ENCODE data around the gene ARHGAP33. TPM values are rescaled to one million over a fixed set of nuclear protein-coding genes. Genes with fewer than 3 reads are reported as not detected.

ARHGAP33 gene
- polyA plus RNA-seq, 1 of the 3 experiments (the other 2 are of a cell fraction) = 7.8 TPM

DNA sequence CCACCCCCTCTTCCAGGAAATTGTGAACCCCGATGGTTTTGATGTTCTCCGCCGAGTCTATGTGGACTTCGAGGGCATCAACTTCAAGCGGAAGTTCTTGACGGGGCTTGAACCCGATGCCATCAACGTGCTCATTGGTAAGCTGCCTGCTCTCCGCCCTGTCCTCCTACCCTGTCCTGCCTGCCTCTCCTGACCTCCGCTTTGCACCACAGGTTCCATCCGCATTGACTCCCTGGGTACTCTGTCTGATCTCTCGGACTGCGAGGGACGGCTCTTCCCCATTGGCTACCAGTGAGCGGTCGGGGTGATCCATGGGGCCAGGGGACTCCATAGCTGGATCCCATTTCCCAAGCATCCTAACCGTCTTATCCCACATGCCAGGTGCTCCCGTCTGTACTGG lies 45.0 kb upstream of the ARHGAP33 start:
- DNase-seq = no peak
- no peaks in the 10 kb centered on the region for H3K79me2 ChIP-seq (ENCODE audit: insufficient read depth)
- no peak overlapping the region for H3K4me3 ChIP-seq (ENCODE audit: low read depth in 2 of 2, low read length in 1 of 2)
- POLR2A ChIA-PET = interaction anchor here (0.6 to 1.6 kb wide), 2 partner anchors 10 to 266 kb away, joined by 3 to 7 read pairs; no protein-coding TSS in a partner anchor
- H4K20me1 ChIP-seq (ENCODE audit: insufficient read depth) = no peaks in the 10 kb centered on the region
- H3K36me3 ChIP-seq (replicated peaks in 1 of 2; ENCODE audit: control insufficient read depth in 1 of 2, insufficient read depth in 2 of 2, low read length in 1 of 2) = peaks cover 14 to 83% of the 10 kb centered on the region in 2 experiments
- no peak overlapping the region for H3K9ac ChIP-seq
- no peaks in the 10 kb centered on the region for H3K9me3 ChIP-seq
- no peaks in the 10 kb centered on the region for H3F3A ChIP-seq (replicated peaks; ENCODE audit: insufficient read depth)
- no peaks in the 10 kb centered on the region for H3K9me2 ChIP-seq
- no peak overlapping the region for H2AFZ ChIP-seq (ENCODE audit: low read depth)
- no peaks in the 10 kb centered on the region for H3K27me3 ChIP-seq (ENCODE audit: insufficient read depth)
- H3K4me1 ChIP-seq (ENCODE audit: control insufficient read depth in 1 of 2, insufficient read depth in 2 of 2, low read depth in 1 of 2, low read length in 1 of 2) = no peaks in the 10 kb centered on the region
- WGBS (ENCODE audit: low lambda C conversion rate) = 96% methylated on average over 17 of the region's 18 CpGs
- no peak for TF ChIP-seq FOSL2 (IDR thresholded peaks at IDR 0.05; ENCODE audit: borderline replicate concordance, low read depth)
- no peak overlapping the region for H3K4me2 ChIP-seq
- CTCF ChIA-PET = no interaction called here
- no peak overlapping the region for H3K27ac ChIP-seq (ENCODE audit: low read depth in 2 of 2, low read length in 1 of 2)

- Histone ChIP-seq H3K4me1 (ENCODE audit: control insufficient read depth in 1 of 2, insufficient read depth in 2 of 2, low read depth in 1 of 2, low read length in 1 of 2) (no peaks in the 10 kb centered on the region), H3K27me3 (ENCODE audit: insufficient read depth) (no peaks in the 10 kb centered on the region), H3F3A (replicated peaks; ENCODE audit: insufficient read depth) (no peaks in the 10 kb centered on the region), H3K27ac (ENCODE audit: low read depth in 2 of 2, low read length in 1 of 2) (no peak overlapping the region), H3K9me3 (no peaks in the 10 kb centered on the region), H3K9me2 (no peaks in the 10 kb centered on the region), H4K20me1 (ENCODE audit: insufficient read depth) (no peaks in the 10 kb centered on the region), H3K4me3 (ENCODE audit: low read depth in 2 of 2, low read length in 1 of 2) (no peak overlapping the region), H3K79me2 (ENCODE audit: insufficient read depth) (no peaks in the 10 kb centered on the region), H3K4me2 (no peak overlapping the region), H2AFZ (ENCODE audit: low read depth) (no peak overlapping the region), H3K9ac (no peak overlapping the region), H3K36me3 (replicated peaks in 1 of 2; ENCODE audit: control insufficient read depth in 1 of 2, insufficient read depth in 2 of 2, low read length in 1 of 2) (peaks cover 8 to 79% of the 10 kb centered on the region in 2 experiments)
- POLR2A ChIA-PET = interaction anchor here (1.6 kb wide), 1 partner anchor 9 kb away, joined by 7 read pairs; no protein-coding TSS in a partner anchor
- CTCF ChIA-PET = no interaction called here
- WGBS (ENCODE audit: low lambda C conversion rate) = 92% methylated on average over 9 of the region's 9 CpGs
- no peak for DNase-seq
- no peak for TF ChIP-seq RXRA (IDR thresholded peaks at IDR 0.05; ENCODE audit: borderline replicate concordance, low read depth)
- TF ChIP-seq ELF1 (IDR thresholded peaks at IDR 0.05) = no peak
- TF ChIP-seq USF1 (IDR thresholded peaks at IDR 0.05; ENCODE audit: borderline replicate concordance, low read depth) = no peak
- no peak for TF ChIP-seq EP300 (IDR thresholded peaks at IDR 0.05; ENCODE audit: borderline replicate concordance in 1 of 2, low read depth in 1 of 2, low read length in 1 of 2)
- TF ChIP-seq FOSL2 (IDR thresholded peaks at IDR 0.05; ENCODE audit: borderline replicate concordance, low read depth) = no peak
- TF ChIP-seq, protein P1, sequence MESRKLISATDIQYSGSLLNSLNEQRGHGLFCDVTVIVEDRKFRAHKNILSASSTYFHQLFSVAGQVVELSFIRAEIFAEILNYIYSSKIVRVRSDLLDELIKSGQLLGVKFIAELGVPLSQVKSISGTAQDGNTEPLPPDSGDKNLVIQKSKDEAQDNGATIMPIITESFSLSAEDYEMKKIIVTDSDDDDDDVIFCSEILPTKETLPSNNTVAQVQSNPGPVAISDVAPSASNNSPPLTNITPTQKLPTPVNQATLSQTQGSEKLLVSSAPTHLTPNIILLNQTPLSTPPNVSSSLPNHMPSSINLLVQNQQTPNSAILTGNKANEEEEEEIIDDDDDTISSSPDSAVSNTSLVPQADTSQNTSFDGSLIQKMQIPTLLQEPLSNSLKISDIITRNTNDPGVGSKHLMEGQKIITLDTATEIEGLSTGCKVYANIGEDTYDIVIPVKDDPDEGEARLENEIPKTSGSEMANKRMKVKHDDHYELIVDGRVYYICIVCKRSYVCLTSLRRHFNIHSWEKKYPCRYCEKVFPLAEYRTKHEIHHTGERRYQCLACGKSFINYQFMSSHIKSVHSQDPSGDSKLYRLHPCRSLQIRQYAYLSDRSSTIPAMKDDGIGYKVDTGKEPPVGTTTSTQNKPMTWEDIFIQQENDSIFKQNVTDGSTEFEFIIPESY (IDR thresholded peaks at IDR 0.05; ENCODE audit: borderline replicate concordance, low read depth) = no peak
- TF ChIP-seq EZH2phosphoT487 (IDR thresholded peaks at IDR 0.05; ENCODE audit: borderline replicate concordance, low read depth) = no peak
- no peak for TF ChIP-seq TEAD4 (IDR thresholded peaks at IDR 0.05; ENCODE audit: borderline replicate concordance, insufficient read depth)
- TF ChIP-seq RCOR1 (IDR thresholded peaks at IDR 0.05; ENCODE audit: low read length) = no peak
- TF ChIP-seq RAD21 (IDR thresholded peaks at IDR 0.05; ENCODE audit: low read length) = no peak
- TF ChIP-seq NFIC (IDR thresholded peaks at IDR 0.05; ENCODE audit: borderline replicate concordance) = no peak
- no peak for TF ChIP-seq PBX3 (IDR thresholded peaks at IDR 0.05)
- no peak for TF ChIP-seq NRF1 (IDR thresholded peaks at IDR 0.05; ENCODE audit: low read depth, low read length)
- TF ChIP-seq, protein P2, sequence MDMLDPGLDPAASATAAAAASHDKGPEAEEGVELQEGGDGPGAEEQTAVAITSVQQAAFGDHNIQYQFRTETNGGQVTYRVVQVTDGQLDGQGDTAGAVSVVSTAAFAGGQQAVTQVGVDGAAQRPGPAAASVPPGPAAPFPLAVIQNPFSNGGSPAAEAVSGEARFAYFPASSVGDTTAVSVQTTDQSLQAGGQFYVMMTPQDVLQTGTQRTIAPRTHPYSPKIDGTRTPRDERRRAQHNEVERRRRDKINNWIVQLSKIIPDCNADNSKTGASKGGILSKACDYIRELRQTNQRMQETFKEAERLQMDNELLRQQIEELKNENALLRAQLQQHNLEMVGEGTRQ (IDR thresholded peaks at IDR 0.05; ENCODE audit: borderline replicate concordance, low read depth, low read length) = no peak
- TF ChIP-seq CHD2 (IDR thresholded peaks at IDR 0.05; ENCODE audit: low read length, partially characterized antibody) = no peak
- TF ChIP-seq TCF12 (IDR thresholded peaks at IDR 0.05) = no peak
- TF ChIP-seq TAF1 (IDR thresholded peaks at IDR 0.05; ENCODE audit: borderline replicate concordance, low read depth, low read length) = no peak
- TF ChIP-seq SMC3 (IDR thresholded peaks at IDR 0.05; ENCODE audit: low read depth, low read length) = no peak
- TF ChIP-seq IRF3 (IDR thresholded peaks at IDR 0.05; ENCODE audit: low read depth, low read length) = no peak
Measured at GRCh38 chr19:35731353-35731752, 44.0 kb upstream of the ARHGAP33 start.
